GM12878 (cell line): ENCODE data around the gene RNF150. TPM values are rescaled to one million over a fixed set of nuclear protein-coding genes. Genes with fewer than 3 reads are reported as not detected.

Source experiments
- CEBPZ ChIP-seq: fragments of 150-350 bp; IDR thresholded peaks from 2 replicates; pipeline ENCODE4 v1.6.1; 2016; ENCODE audit warnings: low read depth, low read length
- CREM ChIP-seq: IDR thresholded peaks from 2 replicates; pipeline ENCODE4 v1.6.1; 2014; ENCODE audit warnings: antibody characterized with exemption, low read depth
- FOXM1 ChIP-seq: IDR thresholded peaks from 2 replicates; pipeline ENCODE4 v1.6.1; 2012; ENCODE audit warnings: low read depth, mild to moderate bottlenecking, inconsistent platforms, low read length, moderate library complexity
- TCF12 ChIP-seq: IDR thresholded peaks from 2 replicates; pipeline ENCODE4 v1.6.1; 2011; ENCODE audit warnings: low read depth, mild to moderate bottlenecking, low read length
- polyA plus RNA-seq, 11 experiments: library from polyadenylated mRNA; depleted of rRNA in 4 of 11; unstranded in 6 of 11; stranded (reverse) in 5 of 11; fragments of >200 nt; fragmentation: Nextera tagmentation in 4 of 11; fragmentation: Illumina TruSeq in 1 of 11; extraction: Ambion mirVana in 4 of 11; extraction: Trizol in 1 of 11; gene quantifications; 1 replicate in 1 of 11; 2 replicates in 10 of 11; pipeline versions ENCODE4 v1.2.1 to v1.2.3, GENCODE V29; 2011 to 2016; ENCODE audit warnings: inconsistent platforms in 2 of 11, missing spikeins in 2 of 11, low read depth in 1 of 11
- total RNA-seq, 4 experiments: library from RNA; depleted of rRNA in 3 of 4; stranded (reverse); fragments of >200 nt in 3 of 4; fragmentation: Illumina TruSeq in 1 of 4; extraction: Trizol in 1 of 4; gene quantifications; 2 replicates each; pipeline versions ENCODE4 v1.2.1 to v1.2.3, GENCODE V29; 2013 to 2021
- TF ChIP-seq, protein P1 (sequence below): IDR thresholded peaks from 2 replicates; pipeline ENCODE4 v1.6.1; 2011; ENCODE audit warnings: borderline replicate concordance, low read depth, mild to moderate bottlenecking, moderate library complexity, low read length; ENCODE audit not compliant: insufficient read depth, poor library complexity, severe bottlenecking
- TF ChIP-seq, protein P2 (sequence below): fragments of 450-650 bp; IDR thresholded peaks from 2 replicates; pipeline ENCODE4 v1.6.1; 2017; ENCODE audit warnings: mild to moderate bottlenecking

Gene RNF150
- total and polyA plus RNA-seq, 10 of the 15 experiments (the other 5 are each of a cell fraction or from before 2014, with no cell fraction given) = 0.01 to 2.3 (median 0.04) TPM; not detected in 6

- TF ChIP-seq TCF12 (no peak), CEBPZ (no peak), FOXM1 (no peak), CREM (no peak)
- TF ChIP-seq, protein P1, sequence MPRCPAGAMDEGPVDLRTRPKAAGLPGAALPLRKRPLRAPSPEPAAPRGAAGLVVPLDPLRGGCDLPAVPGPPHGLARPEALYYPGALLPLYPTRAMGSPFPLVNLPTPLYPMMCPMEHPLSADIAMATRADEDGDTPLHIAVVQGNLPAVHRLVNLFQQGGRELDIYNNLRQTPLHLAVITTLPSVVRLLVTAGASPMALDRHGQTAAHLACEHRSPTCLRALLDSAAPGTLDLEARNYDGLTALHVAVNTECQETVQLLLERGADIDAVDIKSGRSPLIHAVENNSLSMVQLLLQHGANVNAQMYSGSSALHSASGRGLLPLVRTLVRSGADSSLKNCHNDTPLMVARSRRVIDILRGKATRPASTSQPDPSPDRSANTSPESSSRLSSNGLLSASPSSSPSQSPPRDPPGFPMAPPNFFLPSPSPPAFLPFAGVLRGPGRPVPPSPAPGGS = no peak
- TF ChIP-seq, protein P2, sequence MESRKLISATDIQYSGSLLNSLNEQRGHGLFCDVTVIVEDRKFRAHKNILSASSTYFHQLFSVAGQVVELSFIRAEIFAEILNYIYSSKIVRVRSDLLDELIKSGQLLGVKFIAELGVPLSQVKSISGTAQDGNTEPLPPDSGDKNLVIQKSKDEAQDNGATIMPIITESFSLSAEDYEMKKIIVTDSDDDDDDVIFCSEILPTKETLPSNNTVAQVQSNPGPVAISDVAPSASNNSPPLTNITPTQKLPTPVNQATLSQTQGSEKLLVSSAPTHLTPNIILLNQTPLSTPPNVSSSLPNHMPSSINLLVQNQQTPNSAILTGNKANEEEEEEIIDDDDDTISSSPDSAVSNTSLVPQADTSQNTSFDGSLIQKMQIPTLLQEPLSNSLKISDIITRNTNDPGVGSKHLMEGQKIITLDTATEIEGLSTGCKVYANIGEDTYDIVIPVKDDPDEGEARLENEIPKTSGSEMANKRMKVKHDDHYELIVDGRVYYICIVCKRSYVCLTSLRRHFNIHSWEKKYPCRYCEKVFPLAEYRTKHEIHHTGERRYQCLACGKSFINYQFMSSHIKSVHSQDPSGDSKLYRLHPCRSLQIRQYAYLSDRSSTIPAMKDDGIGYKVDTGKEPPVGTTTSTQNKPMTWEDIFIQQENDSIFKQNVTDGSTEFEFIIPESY = no peak
Measured at GRCh38 chr4:140862177-140862442, 271.2 kb downstream of the RNF150 start (continued).
